GM21529 (cell line): ENCODE results near the gene ARPP21.
"Not testable (repeated sequence)": the region's sequence is repeated elsewhere in the genome, so short reads cannot be mapped to it uniquely, and the experiment has no call there.

Experiments used
- ATAC-seq: cut with Tn5 transposase; IDR thresholded peaks from one replicate; pipeline ENCODE4 v1.9.1; 2021; ENCODE audit not compliant: unreplicated experiment

ARPP21 gene

DNA sequence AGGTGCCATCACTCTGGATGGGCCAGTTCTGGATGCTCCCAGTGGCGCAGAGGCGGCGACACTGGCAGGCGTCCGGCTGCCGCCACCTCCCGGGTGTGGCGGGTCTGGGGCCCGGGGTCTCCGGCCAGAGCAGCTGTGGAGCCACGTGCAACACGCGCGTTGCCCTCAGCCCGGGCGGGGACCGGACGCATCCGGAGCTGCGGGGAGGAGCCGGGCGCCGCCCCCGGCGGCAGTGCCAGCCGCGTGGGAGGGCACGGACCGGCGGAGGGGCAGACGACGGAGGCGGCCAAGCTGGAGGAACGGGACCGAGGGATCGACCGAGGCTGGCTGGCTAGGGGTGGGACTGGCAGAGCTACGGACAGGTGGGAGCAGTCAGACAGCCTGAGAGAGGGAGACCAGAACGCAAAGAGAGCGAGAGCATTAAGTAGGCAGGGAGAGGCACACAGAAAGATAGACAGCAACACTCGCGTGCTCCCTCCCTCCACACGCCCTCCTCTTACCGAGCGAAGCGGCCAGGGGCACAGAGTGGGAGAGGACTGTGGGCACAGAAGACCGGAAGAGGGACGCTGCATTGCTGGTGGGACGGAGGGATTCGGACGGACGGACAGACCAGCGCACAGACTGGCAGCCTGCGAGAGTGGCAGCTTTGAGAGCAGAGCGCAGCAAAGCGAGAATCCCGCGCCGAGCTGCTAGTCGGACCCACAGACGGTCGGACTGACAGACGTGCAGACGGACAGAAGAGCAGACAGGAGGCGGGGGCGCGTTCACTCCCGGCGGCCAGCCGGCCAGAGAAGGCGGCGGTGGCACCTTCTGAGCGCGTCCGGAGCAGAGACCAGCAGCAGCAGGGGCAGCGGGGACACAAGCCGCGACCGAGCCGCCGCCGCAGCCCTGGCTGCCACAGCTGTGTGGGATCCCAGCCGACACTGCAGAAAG is at the start of gene ARPP21:
Gene ARPP21, plus strand, starts transcription at position 272 of the 933 bp plus-strand sequence. CDS start 42,227 bp downstream, outside the sequence.
- ATAC-seq = no peak

DNA sequence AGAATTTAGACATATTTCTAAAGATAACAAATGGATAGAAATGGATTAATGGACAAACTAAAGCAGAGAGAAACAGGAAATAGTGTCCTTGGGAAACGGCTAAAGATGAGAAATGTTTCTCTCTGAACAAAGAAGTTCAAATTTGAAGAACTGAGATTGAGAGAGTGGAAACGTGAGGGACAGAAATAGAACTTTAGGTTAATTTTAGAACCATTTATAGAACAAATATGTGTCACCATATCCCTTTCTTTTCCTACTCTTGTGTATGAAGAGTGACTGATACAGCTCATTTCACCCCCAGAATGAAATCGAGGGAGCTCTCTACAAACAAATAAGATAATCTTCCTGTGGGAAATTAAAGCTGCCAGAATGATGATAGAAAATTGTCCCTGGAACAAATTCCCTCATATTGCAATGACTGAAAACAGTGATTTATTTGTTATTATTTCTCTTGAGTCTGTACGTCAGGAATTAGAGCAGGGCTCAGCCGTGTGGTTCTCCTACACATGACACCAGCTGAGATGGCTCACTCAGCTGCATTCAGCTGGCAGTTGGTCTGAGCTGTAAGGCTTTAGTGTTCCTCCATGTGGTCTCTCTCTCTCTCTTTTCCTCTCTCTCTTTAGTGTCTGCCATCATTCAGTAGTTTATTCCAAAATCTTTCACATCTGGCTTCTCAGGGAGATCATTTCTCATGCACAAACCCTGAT is 46.6 kb upstream of the ARPP21 start:
- ATAC-seq = peak; percentile 83

DNA sequence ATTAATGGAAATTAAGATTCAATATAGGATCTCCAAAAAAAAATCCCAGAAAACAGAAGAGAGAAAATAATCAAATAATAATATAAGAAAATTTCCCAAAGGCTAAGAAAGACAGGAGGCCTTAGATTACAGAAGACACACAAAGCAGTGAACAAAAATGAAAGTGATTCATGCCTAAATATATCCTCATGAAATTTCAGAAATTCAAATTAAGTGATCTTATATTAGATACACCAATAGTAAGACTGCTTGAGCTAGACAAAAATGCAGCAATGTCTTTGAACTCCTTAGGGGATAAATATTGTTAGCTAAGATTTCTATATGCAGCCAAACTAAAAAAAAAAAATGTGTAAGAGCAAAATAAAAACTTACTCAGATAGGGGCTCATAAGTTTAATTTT is 44.6 kb upstream of the ARPP21 start:
- no peak for ATAC-seq

DNA sequence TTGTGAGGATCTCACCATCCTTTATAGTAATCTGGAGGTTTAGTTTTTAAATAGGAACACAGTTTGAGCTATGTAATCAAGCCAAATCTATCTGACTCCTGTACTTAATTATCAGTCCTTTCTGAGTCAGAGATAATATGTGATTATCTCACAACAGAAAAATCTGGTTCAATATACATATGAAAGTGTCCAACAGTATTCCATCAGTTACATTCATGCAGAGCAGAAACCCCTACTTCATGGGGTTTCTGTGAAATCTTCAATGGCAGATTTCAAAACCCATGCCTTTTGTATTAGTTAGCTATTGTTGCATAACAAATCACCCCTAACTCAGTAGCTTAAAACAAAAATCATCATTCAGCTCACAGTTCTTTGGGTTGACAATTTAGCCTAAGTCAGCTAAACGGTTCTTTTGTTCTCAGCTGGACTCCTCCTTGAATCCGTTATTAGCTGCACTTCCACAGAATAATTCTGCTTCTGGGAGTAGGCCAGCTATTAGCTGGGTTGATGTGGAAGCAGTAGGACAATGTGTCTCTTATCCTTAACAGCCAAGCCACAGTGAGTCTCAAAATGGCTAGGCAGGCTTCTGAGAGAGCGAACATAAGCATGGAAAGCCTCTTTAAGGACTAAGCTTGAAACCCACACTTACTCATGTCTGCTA is 42.9 kb upstream of the ARPP21 start:
- ATAC-seq = no peak

DNA sequence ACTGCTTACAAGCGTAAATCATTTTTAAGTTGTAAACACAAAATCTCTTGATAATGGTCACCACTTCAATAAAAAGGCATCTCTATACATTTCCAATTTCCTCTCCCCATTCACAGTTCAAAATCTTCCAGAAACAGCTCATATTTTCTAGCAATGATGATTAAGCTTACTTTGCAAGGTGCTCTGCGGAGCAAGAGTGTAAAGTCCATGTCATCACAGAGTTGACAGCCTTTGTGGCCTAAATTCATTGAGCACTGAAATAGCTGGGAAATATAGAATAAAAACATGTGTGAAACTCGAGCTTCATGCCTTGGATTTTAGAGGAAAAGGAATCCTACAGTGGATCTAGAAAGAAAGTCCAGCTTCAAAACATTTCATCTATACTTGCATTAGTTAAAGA is 41.8 kb upstream of the ARPP21 start:
- no peak for ATAC-seq

DNA sequence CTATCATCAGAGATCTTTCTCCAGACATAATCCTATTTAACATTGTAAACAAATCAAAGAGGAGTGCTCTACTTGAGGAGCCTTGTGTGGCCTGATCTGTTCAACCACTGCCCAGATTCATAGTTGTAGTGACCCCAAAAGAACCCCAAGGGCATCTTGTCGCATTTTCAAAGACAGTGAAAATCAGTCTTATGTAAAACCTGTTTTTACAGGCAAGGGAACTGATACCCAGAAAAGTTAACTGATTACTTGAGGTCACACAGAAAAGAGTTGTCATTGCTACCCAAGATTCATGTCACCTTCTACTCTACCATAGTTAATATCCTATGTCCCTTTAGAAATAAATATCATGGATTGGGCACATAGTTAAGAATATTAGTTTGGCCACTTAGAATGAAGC is 40.5 kb upstream of the ARPP21 start:
- no peak for ATAC-seq

DNA sequence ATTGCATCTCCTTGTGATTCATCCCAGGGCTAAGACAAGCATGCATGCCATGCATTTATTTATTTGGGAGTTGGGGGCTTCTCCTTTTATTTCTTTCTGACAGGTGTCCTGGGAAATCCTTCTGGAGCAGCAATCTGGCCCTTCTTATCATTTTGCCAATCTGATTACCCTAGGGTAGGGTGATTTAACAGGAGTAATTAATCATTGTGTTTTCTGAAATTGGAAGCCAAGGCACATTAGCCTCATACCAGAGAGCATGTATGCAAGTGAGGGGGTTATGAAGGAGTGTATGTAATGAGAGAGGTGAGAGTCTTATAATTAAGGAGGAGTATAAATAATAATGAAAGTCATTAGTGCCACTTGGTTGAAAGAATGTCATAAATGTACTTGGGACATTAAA is 37.4 kb upstream of the ARPP21 start:
- ATAC-seq = no peak

DNA sequence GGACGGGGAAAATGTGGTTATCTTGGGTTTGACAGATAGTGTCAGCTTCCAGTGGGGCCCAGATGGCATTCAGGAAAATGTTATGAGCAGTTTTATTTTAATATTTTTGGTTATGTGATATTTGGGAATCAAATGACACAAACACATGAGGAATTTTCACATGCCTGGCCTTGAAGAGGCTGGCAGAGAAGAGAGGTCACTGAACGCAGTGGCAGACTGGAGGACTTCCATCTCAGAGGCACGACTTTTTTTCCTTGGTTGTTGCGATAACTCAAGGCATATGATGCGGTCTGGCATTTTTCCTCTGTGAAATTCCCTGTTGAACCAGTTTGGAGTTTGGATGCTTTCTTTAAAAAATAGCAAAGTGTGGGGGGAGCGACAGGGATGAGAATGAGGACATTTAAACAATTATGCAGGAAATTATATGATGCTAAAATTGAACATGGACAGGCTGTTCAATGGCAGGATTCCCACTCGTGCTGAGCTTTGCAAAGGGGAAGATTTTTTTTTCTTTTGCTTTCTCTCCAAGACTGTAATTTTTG is 36.9 kb upstream of the ARPP21 start:
- no peak for ATAC-seq

DNA sequence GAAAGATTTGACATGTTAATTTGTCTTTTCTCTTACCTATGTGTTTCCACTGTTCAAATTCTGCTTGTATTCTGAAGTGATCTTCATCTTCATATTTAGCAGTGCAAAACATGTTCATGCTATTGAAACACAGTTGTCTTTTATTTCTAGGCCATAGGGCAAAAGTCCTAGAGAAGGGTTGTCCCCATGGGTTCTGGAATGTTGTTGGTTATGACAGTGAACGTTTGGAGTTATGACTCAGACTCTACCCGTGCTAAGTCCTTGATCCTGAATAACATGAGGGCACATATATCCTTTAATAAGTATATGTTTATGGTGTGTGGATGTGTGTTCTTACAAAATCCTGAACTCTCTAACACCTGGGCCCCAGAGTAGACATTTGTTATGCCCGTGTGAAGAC is 23.0 kb upstream of the ARPP21 start:
- ATAC-seq = no peak

DNA sequence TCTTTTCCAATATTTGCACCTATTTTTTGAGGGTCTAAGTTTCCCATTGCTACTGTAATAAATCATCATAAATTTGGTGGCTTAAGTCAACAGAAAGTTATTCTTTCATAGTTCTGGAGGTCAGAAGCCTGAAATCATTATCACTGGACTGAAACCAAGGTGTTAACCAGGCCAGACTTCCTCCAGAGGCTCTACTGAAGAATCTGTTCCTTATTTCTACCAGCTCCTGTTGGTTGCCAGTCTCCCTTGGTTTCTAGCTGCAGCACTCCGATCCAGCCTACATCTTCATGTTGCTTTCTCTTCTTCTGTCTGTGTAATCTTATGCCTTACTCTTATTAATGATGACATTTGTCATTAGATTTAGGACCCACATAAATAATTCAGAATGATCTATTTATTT is 22.0 kb upstream of the ARPP21 start:
- peak; percentile 41 for ATAC-seq

DNA sequence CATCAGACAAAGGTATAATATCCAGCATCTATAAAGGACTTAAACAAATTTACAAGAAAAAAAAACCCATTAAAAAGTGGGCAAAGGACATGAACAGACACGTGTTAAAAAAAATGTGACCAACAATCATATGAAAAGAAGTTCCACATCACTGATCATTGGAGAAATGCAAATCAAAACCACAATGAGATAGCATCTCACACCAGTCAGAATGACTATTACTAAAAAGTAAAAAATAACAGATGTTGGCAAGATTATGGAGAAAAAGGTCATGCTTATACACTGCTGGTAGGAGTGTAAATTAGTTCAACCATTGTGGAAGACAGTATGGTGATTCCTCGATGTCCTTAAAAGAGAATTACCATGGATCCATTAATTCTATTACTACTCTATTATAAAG is 19.1 kb upstream of the ARPP21 start:
- not testable (repeated sequence) for ATAC-seq

DNA sequence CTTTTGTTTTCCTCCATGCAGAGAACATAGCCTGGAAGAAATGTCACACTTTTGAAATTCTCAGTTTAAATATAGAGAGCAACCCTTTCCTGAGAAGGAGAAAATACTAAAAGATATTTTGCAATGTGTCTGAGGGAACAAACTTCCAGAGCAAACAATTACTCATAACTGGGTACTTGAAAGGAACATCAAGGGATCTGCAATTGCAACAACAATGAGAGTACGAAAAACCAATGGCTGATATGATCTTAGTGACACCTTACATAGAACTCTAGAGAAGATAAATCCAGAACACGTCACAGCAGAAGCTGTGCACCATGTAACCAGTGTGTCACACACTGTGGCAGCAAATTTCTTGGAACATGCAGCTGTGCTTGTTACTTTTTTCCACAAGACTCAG is 14.6 kb upstream of the ARPP21 start:
- no peak for ATAC-seq

DNA sequence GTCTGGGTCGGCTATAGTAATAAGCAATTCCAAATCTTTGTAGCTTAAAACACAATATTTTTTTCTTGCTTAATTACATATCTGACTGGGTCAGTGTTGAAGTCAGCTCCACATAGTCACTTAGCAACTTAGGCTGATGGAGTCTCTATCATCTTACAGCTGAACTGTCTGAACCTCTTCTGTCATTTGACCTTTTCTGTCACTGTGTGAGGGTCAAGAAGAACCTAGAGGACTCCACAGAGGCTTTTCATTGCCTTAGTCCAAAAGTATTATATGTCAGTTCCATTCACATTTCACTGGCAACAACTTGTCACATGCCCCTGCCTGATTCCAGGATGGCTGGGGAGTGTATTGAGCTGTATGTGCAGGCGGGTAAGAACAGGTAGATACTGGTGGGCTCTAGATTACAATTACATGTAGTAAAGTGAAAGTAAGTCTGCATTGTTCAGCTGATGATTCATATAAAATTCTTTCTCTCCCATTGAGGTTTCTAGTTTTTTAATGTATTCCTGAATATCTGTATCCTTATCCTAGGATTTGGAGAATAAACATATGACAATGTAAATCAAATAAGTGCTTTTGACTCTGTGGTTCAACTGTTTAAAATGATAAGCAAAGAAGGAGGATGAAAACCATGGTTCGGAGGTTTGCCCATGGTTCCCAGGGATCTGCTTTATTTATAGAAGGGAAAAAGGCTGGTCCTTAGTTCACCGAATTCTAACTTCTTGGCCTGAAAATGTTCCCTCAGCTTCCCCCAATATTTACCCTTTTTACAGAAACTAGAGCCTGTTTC is 5.8 kb upstream of the ARPP21 start:
- ATAC-seq = no peak

DNA sequence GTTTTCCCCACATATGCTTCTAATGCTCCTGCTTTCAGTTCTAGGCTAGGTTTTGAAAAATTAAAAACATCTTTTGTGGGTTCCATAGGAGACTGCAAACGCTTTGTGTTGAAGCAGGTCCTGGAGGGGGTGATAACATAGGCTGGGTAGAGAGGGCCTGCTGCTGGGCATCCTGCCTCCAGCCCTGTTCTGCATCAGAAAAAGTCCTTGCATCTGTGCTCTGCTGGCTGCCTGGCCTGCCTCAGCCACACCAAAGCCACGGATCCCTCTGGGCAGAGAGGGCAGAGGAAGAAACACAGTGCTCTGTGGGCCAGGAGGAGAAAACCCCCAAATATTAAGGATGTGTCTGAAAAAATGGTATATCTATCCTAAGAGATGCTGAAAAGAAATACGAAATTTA is 3.9 kb upstream of the ARPP21 start:
- ATAC-seq = no peak

DNA sequence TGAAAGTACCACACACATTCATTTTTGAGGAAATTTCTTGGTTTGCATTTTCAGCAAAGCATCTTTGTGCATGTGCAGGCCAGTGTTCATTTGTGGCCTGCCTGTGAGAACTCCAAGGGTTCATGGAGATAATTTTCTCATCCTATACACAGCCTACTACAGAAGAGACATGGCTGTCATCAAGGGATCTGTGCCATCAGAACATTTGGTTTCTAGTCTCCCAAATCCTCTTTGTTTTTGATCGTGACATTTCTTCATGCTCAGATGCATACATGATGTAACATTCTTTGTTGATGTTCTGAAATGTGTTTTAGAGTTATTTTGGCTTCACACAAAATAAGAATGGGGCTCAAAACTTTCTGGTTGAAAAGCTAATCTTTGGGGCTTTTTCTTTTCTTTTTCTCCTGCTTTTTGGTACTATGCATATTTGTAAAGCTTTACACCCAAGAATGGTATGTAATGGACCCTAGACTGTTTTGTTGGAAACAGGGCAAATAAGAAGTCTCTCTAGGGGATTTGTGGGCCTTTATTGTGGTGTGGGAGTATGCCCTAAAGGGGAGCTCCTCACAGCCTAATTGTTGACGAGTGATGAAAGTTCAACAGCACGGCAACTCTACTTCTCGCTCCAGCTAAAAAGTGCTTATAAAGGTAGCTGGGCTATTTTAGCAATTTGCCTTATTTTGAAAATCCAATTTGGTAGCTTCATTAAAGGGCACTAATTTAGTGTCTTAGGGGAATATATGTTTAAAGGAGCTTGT is 3.2 kb upstream of the ARPP21 start:
- no peak for ATAC-seq

DNA sequence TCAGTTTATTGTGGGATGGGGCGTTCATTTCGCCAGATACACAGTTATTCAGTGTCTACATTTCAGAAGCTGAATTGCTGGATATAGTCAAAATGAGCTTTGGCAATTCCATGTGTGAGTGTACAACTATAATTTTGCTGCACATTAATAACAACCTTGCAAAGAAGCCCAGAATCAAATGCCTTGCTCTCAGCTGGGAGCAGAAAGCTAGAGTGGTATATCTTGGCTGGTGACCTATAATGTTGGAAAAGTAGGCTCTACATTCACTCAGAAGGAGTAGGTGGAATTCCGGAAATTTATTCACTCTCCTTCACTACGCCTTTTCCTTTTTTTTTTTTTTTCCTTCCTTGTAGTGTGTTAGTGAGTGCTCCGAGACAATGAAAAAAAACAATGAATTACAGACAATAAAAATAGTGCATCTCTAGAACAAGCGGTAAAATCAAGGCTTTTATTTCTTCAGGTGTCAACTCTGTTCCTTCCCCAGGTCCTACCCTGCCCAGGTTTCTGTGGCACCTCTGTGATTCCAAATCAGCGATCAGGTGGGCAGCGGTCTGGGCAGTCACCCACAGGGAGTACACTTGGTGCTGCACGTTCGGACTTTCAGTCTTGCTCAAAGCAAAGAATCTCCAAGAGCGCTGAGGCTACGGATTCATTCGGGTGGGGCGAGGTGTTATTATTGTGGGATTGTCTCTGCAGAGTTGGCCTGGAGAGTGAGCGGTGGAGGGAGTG is 910 bp upstream of the ARPP21 start:
- no peak for ATAC-seq

DNA sequence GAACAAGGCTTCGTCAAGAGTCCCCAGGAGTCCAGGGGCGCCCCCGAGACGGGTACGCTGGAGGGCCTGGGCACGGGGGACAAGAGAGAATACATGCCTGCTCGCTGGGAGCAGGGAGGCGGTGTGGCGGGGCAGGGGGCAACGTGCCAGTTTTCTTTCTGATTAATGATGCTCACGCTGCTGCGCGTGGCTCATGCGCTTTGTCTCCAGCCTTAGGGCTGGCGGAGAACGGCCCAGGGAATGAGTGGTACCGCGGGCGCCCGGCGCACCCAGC is 408 bp upstream of the ARPP21 start:
- ATAC-seq = no peak

DNA sequence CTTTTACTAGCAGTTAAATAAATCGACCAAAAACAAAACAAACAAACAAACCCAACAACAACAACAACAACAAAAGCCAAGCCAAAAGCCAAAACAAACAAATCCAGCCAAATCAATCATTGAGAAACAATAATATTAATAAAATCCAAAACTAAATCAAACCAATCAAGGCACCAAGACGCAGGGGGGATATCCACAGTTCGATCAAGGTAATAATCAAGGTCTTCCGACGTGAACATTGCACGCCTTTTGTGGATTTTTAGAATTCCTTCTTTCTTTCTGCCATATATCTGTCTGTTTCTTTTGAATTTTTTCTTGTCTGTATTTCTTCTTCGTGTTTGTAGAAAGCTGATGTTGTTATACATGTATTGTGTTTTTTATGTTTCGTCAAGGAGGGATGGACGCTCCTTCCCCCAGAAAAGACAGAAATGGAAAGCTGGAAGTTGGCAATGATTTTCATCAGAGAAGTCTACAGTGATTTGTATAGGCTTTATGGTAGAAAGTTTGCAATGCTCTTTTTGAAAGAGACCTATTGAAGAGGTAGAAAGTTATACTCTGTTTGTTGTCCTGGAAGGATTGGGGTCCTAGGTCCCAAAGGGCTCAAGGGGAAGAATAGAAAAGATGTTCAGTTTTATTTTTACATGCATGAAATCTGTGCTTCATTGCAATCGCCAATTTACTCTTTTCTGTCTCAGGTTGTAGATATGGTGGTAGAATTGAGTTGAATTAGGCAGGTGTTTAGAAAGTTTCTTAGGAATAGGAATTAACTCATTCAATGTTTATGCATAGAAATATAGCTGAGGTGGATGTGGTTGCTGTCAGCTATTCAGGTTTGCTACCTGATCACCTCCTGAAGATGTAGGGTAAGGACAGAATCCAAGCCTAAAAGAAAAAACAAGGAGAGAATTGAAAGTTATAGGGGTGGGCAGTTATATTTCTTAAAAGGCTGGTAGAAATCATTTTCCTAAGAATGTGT is 1.2 kb downstream of the ARPP21 start:
- no peak for ATAC-seq
